ENCODE measurements around the gene SIPA1L3.

The SIPA1L3 gene

DNA sequence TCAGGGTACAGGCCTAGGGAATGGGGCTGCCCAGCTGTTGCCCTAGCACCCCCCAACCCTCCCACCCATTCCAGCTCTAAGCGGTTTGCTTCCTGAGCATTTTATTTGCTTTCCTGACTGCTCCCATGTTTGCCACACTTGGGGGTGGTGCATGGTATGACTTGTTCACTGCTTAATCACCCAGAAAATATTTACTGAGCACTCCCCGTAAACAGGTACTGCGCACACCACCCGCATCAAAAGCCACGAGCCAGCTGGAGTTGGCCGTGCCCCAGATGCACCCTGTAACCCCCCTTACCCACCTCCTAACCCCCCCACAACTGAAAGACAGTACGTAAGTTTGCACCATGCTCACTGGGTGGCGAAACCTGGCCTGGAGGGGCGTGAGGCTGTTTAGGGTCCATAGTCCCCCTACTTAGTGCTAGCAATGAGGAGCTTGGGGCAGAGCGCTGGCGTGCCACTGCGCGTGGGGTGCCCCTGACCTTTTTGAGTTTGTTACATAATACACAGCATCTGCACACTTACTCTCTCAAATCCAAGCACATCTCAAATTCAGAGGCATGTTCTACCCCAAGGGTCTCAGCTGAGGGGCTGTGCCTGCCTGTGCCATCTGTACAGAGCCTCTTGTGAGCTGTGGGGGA lies 287.2 kb downstream of the SIPA1L3 start:
- TF ChIP-seq, protein P1, sequence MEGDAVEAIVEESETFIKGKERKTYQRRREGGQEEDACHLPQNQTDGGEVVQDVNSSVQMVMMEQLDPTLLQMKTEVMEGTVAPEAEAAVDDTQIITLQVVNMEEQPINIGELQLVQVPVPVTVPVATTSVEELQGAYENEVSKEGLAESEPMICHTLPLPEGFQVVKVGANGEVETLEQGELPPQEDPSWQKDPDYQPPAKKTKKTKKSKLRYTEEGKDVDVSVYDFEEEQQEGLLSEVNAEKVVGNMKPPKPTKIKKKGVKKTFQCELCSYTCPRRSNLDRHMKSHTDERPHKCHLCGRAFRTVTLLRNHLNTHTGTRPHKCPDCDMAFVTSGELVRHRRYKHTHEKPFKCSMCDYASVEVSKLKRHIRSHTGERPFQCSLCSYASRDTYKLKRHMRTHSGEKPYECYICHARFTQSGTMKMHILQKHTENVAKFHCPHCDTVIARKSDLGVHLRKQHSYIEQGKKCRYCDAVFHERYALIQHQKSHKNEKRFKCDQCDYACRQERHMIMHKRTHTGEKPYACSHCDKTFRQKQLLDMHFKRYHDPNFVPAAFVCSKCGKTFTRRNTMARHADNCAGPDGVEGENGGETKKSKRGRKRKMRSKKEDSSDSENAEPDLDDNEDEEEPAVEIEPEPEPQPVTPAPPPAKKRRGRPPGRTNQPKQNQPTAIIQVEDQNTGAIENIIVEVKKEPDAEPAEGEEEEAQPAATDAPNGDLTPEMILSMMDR (IDR thresholded peaks at IDR 0.05; ENCODE audit: low read depth, low read length) = no peak

DNA sequence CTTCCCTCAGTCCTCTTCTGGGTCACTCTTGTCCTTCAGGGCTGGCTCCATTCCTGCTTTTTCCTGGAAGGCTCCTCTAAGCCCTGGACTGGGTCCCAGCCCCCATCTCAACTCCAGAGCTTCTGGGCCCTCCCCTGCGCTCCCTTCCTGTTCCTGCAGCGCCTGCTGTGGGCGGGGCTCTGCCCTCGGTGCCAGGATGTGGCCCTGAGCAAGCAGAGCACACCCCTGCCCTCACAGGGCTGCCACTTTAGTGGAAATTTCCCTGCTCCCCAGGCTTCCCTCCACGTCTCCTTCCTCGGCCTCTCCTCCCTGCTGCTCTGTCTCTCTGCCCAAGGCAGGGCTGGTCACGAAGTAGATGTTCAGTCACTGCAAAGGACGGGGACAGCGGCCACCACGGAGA lies 288.2 kb downstream of the SIPA1L3 start:
- TF ChIP-seq, protein P1 (IDR thresholded peaks at IDR 0.05; ENCODE audit: low read depth, low read length) = no peak
- no peak for DNase-seq (ENCODE audit: low read depth in 2 of 2)
- no peak overlapping the region for H3K4me3 ChIP-seq (replicated peaks in 1 of 2; ENCODE audit: low read depth in 2 of 2, low read length in 2 of 2)

More for the DNA sequence above, 287.2 kb downstream of the SIPA1L3 start:
- DNase-seq (ENCODE audit: low read depth in 2 of 2) = no peak
- no peak overlapping the region for H3K4me3 ChIP-seq (replicated peaks in 1 of 2; ENCODE audit: low read depth in 2 of 2, low read length in 2 of 2)

DNA sequence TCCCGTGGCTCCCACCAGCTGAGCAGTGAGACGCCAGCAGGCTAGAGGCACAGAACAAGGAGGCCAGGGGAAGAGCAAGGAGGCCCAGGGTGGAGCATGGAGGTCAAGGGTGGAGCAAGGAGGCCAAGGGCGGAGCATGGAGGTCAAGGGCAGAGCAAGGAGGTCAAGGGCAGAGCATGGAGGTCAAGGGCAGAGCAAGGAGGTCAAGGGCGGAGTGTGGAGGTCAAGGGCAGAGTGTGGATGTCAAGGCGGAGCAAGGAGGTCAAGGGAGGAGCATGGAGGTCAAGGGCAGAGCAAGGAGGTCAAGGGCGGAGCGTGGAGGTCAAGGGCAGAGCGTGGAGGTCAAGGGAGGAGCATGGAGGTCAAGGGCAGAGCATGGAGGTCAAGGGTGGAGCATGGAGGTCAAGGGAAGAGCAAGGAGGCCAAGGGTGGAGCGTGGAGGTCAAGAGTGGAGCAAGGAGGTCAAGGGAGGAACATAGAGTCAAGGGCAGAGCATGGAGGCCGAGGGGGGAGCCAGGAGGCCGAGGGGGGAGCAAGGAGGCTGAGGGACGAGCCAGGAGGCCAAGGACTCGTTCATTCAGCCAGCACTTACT lies 289.3 kb downstream of the SIPA1L3 start:
- TF ChIP-seq, protein P1 (IDR thresholded peaks at IDR 0.05; ENCODE audit: low read depth, low read length) = no peak
- no peak for DNase-seq (ENCODE audit: low read depth in 2 of 2)
- H3K4me3 ChIP-seq (replicated peaks in 1 of 2; ENCODE audit: low read depth in 2 of 2, low read length in 2 of 2) = no peak overlapping the region

DNA sequence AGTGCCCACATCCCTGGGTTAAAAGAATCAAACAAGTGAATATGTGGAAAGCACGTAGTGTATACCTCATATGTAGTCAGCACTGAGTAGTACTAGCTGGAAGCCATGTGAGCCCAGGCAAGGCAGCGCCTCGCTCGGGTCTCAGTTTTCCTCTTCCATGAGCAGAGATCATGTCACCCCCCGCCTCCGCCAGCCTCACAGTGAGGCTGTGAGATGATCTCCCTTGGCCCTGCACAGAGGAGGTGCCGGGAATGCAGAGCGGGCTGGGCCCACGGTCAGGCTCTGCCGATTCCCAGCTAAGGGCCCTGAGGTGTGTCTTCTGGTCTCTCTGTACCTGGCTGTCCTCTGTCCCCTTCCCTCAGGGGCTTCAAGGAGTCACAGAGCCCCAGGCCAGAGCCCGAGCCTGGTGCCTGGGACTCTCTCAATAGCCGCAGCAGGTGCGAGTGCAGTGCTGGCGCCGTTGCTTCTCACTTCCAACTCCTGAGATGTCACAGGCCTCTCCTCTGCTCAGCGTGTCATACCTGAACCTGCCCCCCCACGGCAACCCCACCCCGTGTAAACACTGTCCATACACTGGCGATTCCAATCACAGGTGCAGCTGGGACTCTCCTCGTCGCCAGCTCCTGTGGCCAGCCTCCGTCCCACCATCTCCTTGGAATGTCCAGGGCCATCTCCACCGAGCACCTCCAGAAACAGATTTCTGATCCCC lies 290.1 kb downstream of the SIPA1L3 start:
- H3K4me3 ChIP-seq (replicated peaks in 1 of 2; ENCODE audit: low read depth in 2 of 2, low read length in 2 of 2) = no peak overlapping the region
- DNase-seq (ENCODE audit: low read depth in 2 of 2) = no peak
- TF ChIP-seq, protein P1 (IDR thresholded peaks at IDR 0.05; ENCODE audit: low read depth, low read length) = no peak

DNA sequence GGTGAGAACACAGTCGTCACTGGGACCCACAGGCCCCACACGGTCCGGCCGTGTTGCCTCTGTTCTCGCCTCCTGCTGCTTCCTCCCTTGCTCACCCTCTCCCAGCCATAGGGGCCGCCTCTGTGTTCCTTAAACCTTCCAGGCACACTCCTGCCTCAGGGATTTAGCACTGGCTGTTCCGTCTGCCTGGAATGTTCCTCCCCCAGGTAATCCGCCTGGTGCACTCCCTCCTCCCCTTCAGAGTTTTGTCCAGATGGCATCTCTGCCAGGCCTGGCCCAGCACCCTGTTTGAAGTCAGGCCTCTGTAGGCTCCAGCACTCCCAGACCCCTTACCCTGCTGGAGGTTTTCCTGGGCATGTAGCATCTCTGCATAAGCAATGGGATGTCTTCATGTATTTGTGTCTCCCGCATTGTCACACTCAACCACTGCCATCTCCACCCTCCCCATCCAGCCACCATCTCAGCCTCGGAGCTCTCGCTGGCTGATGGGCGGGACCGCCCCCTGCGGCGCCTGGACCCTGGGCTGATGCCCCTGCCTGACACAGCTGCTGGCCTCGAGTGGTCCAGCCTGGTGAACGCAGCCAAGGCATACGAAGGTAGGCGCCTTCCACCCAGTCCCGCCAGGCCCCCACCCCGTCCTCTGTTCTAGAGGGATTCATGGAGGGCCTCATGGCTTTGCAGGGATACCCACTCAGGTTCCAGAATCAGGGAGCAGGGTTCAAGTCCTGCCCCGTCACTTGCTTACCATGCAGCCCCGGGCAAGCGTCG lies 291.1 kb downstream of the SIPA1L3 start:
- DNase-seq (ENCODE audit: low read depth in 2 of 2) = no peak
- TF ChIP-seq, protein P1 (IDR thresholded peaks at IDR 0.05; ENCODE audit: low read depth, low read length) = no peak
- no peak overlapping the region for H3K4me3 ChIP-seq (replicated peaks in 1 of 2; ENCODE audit: low read depth in 2 of 2, low read length in 2 of 2)

DNA sequence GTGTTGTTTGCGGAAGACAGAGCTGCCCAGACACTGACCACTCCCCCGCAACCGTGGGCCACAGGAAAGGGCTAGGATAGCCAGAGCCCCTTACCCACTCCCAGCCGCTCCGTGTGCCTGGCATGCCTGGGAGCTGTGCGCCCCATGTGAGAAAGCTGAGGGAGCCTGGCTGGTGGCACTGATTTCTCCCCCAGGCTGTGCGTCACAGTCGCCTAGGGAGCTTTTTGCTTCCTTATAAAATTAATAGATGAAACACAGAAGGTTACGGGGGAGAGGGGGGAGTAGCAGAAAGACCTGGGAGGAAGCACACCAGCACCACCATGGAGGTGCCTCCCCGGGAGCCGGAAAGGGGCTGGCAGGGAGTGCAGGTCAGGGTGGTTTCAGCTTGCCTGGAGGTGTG lies 292.3 kb downstream of the SIPA1L3 start:
- DNase-seq (ENCODE audit: low read depth in 2 of 2) = no peak
- TF ChIP-seq, protein P1 (IDR thresholded peaks at IDR 0.05; ENCODE audit: low read depth, low read length) = no peak
- no peak overlapping the region for H3K4me3 ChIP-seq (replicated peaks in 1 of 2; ENCODE audit: low read depth in 2 of 2, low read length in 2 of 2)

All from cardiac fibroblast (primary cell).